ENCODE measurements around the gene PPAN. TPM values are rescaled to one million over a fixed set of nuclear protein-coding genes. Genes with fewer than 3 reads are reported as not detected.

PPAN gene
- total and polyA plus RNA-seq, 5 donors from 2014 or later = 14.1 to 62.2 (median 25.7) TPM

- H3K4me1 Mint-ChIP-seq = peaks cover 0 to 42% (median 11%) of the 10 kb centered on the region in 4 donors
- peaks cover 54% of the 10 kb centered on the region for H3K36me3 ChIP-seq (ENCODE audit: control insufficient read depth, insufficient read depth, low read length)
- H3K27me3 Mint-ChIP-seq = no peaks in the 10 kb centered on the region
- no peaks in the 10 kb centered on the region for H3K9me3 ChIP-seq (ENCODE audit: control insufficient read depth in 2 of 2, low read length in 2 of 2)
- H3K36me3 Mint-ChIP-seq = peaks cover 19% of the 10 kb centered on the region
- DNase-seq = peak; percentile 41 to 67 (median 62)
- H3K27ac ChIP-seq (ENCODE audit: insufficient read depth, low read length, poor library complexity, severe bottlenecking) = peak overlapping the region; percentile 58
- H3K4me3 ChIP-seq (ENCODE audit: low read depth, low read length) = peak overlapping the region; percentile 44
- peak; percentile 52 to 64 for ATAC-seq (ENCODE audit: low read depth in 2 of 2)
- H3K4me1 ChIP-seq (ENCODE audit: control insufficient read depth, insufficient read depth, low read length, poor library complexity, severe bottlenecking) = peaks cover 32% of the 10 kb centered on the region
- peak overlapping the region; percentile 67 to 89 (median 80) for H3K4me3 Mint-ChIP-seq
- no peaks in the 10 kb centered on the region for H3K9me3 Mint-ChIP-seq
- no peaks in the 10 kb centered on the region for H3K27me3 ChIP-seq (ENCODE audit: control insufficient read depth, insufficient read depth, low read length)
- peak overlapping the region in 2 of 3 donors; percentile 82 to 86 for H3K27ac Mint-ChIP-seq
Measured at GRCh38 chr19:10112895-10113591, 6.9 kb downstream of the PPAN start.

GRCh38 chr19:10113592-10113963 is 7.4 kb downstream of the PPAN start:
- Mint-ChIP-seq H3K4me3 (peak overlapping the region in 1 of 4 donors; percentile 89), H3K4me1 (peaks cover 0 to 41% (median 11%) of the 10 kb centered on the region in 4 donors), H3K36me3 (peaks cover 19% of the 10 kb centered on the region), H3K27me3 (no peaks in the 10 kb centered on the region), H3K9me3 (no peaks in the 10 kb centered on the region), H3K27ac (no peak overlapping the region)
- ATAC-seq (ENCODE audit: low read depth in 2 of 2) (no peak), DNase-seq (no peak)
- H3K4me1 ChIP-seq (ENCODE audit: control insufficient read depth, insufficient read depth, low read length, poor library complexity, severe bottlenecking) = peaks cover 33% of the 10 kb centered on the region
- peaks cover 54% of the 10 kb centered on the region for H3K36me3 ChIP-seq (ENCODE audit: control insufficient read depth, insufficient read depth, low read length)
- H3K9me3 ChIP-seq (ENCODE audit: control insufficient read depth in 2 of 2, low read length in 2 of 2) = no peaks in the 10 kb centered on the region
- H3K27me3 ChIP-seq (ENCODE audit: control insufficient read depth, insufficient read depth, low read length) = no peaks in the 10 kb centered on the region
- peak overlapping the region; percentile 58 for H3K27ac ChIP-seq (ENCODE audit: insufficient read depth, low read length, poor library complexity, severe bottlenecking)
- no peak overlapping the region for H3K4me3 ChIP-seq (ENCODE audit: low read depth, low read length)

GRCh38 chr19:10113964-10114650 is 7.9 kb downstream of the PPAN start:
- DNase-seq (no peak), ATAC-seq (ENCODE audit: low read depth in 2 of 2) (no peak)
- no peak overlapping the region for H3K4me3 ChIP-seq (ENCODE audit: low read depth, low read length)
- Mint-ChIP-seq H3K4me1 (peaks cover 0 to 46% (median 11%) of the 10 kb centered on the region in 4 donors), H3K27ac (peak overlapping the region in 1 of 3 donors; percentile 15), H3K27me3 (no peaks in the 10 kb centered on the region), H3K9me3 (no peaks in the 10 kb centered on the region), H3K36me3 (peaks cover 19% of the 10 kb centered on the region), H3K4me3 (no peak overlapping the region)
- H3K27ac ChIP-seq (ENCODE audit: insufficient read depth, low read length, poor library complexity, severe bottlenecking) = no peak overlapping the region
- H3K4me1 ChIP-seq (ENCODE audit: control insufficient read depth, insufficient read depth, low read length, poor library complexity, severe bottlenecking) = peaks cover 39% of the 10 kb centered on the region
- H3K27me3 ChIP-seq (ENCODE audit: control insufficient read depth, insufficient read depth, low read length) = no peaks in the 10 kb centered on the region
- peaks cover 52% of the 10 kb centered on the region for H3K36me3 ChIP-seq (ENCODE audit: control insufficient read depth, insufficient read depth, low read length)
- no peaks in the 10 kb centered on the region for H3K9me3 ChIP-seq (ENCODE audit: control insufficient read depth in 2 of 2, low read length in 2 of 2)

DNA sequence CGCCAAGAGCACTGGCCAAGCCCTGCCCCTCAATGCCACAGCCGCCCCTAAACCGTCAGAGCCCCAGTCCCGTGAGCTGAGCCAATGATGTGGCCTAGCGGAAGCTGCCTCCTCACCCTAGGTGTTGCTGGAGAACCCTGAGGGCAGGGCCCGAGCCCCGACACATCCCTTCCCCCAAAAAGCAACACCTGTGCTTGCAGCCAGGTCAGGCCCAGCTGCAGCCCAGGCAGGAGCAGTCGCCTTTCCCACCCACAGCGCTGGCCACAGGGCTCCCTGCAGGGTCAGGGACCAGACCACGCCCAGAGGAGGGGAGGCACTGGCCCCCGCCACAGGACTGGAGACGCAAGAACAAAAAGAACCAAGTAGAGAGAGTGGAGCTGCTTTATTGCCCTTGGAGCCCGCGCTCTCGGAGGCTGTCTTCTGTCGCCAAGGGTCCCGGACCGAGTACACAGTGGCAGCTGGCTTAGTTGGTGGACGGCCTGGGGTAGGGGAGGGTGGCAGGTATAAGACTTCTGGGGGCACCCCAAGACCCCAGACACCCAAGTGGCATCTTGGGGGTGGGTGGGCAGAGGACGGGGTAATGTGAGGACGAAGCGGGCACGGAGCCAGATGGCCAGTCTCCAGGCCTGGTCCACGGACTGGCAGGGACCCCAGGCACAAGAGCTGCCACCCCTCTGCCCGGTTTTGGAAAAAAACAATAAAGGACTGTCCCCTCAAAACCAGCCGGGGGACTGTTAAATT is 8.7 kb downstream of the PPAN start:
- Histone ChIP-seq H3K27ac (ENCODE audit: insufficient read depth, low read length, poor library complexity, severe bottlenecking) (no peak overlapping the region), H3K27me3 (ENCODE audit: control insufficient read depth, insufficient read depth, low read length) (no peaks in the 10 kb centered on the region), H3K9me3 (ENCODE audit: control insufficient read depth in 2 of 2, low read length in 2 of 2) (no peaks in the 10 kb centered on the region), H3K36me3 (ENCODE audit: control insufficient read depth, insufficient read depth, low read length) (peaks cover 45% of the 10 kb centered on the region), H3K4me3 (ENCODE audit: low read depth, low read length) (no peak overlapping the region), H3K4me1 (ENCODE audit: control insufficient read depth, insufficient read depth, low read length, poor library complexity, severe bottlenecking) (peaks cover 42% of the 10 kb centered on the region)
- H3K4me3 Mint-ChIP-seq = peak overlapping the region in 1 of 4 donors; percentile 47
- no peaks in the 10 kb centered on the region for H3K9me3 Mint-ChIP-seq
- ATAC-seq (ENCODE audit: low read depth in 2 of 2) (no peak), DNase-seq (no peak)
- peaks cover 12% of the 10 kb centered on the region for H3K36me3 Mint-ChIP-seq
- H3K27me3 Mint-ChIP-seq = no peaks in the 10 kb centered on the region
- H3K4me1 Mint-ChIP-seq = peaks cover 0 to 48% (median 14%) of the 10 kb centered on the region in 4 donors
- H3K27ac Mint-ChIP-seq = peak overlapping the region in 1 of 3 donors; percentile 15

DNA sequence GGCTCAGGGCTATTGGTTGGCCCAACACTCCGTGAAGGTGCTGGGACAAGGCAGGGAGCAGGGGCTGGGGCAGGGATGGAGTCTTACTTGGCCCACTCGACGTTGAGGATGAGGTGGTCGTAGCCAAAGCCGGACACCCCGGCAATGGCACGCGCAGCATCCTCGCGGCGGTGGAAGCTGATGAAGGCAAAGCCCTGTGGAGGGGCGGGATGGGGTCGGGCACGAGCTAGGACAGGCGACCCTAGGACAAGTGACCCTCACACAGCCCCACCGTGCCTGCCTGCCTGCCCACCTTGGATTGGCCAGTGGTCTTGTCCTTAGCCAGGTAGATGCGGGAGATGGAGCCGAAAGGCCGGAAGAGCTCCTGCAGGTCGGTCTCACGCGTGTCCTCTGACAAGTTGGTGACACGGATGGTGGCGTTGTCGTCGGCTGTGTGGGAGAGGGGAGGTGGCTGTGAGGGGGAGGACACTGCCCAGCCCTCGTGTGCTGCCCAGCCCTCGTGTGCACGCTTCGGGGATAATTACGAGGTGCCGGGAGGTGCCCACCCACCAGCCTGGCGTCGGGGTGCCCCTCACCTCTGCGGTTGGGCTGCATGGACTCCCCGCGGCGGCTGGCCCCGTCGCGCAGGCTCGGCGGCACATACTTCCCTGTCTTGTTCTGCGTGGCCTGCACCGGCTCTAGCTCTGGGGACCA is 9.4 kb downstream of the PPAN start:
- H3K4me3 Mint-ChIP-seq = peak overlapping the region in 1 of 4 donors; percentile 47
- Histone ChIP-seq H3K4me3 (ENCODE audit: low read depth, low read length) (no peak overlapping the region), H3K36me3 (ENCODE audit: control insufficient read depth, insufficient read depth, low read length) (peaks cover 39% of the 10 kb centered on the region), H3K27ac (ENCODE audit: insufficient read depth, low read length, poor library complexity, severe bottlenecking) (no peak overlapping the region), H3K4me1 (ENCODE audit: control insufficient read depth, insufficient read depth, low read length, poor library complexity, severe bottlenecking) (peaks cover 42% of the 10 kb centered on the region), H3K9me3 (ENCODE audit: control insufficient read depth in 2 of 2, low read length in 2 of 2) (no peaks in the 10 kb centered on the region), H3K27me3 (ENCODE audit: control insufficient read depth, insufficient read depth, low read length) (no peaks in the 10 kb centered on the region)
- H3K27ac Mint-ChIP-seq = no peak overlapping the region
- DNase-seq (no peak), ATAC-seq (ENCODE audit: low read depth in 2 of 2) (no peak)
- H3K27me3 Mint-ChIP-seq = no peaks in the 10 kb centered on the region
- peaks cover 0 to 50% (median 16%) of the 10 kb centered on the region in 4 donors for H3K4me1 Mint-ChIP-seq
- peaks cover 11% of the 10 kb centered on the region for H3K36me3 Mint-ChIP-seq
- no peaks in the 10 kb centered on the region for H3K9me3 Mint-ChIP-seq

DNA sequence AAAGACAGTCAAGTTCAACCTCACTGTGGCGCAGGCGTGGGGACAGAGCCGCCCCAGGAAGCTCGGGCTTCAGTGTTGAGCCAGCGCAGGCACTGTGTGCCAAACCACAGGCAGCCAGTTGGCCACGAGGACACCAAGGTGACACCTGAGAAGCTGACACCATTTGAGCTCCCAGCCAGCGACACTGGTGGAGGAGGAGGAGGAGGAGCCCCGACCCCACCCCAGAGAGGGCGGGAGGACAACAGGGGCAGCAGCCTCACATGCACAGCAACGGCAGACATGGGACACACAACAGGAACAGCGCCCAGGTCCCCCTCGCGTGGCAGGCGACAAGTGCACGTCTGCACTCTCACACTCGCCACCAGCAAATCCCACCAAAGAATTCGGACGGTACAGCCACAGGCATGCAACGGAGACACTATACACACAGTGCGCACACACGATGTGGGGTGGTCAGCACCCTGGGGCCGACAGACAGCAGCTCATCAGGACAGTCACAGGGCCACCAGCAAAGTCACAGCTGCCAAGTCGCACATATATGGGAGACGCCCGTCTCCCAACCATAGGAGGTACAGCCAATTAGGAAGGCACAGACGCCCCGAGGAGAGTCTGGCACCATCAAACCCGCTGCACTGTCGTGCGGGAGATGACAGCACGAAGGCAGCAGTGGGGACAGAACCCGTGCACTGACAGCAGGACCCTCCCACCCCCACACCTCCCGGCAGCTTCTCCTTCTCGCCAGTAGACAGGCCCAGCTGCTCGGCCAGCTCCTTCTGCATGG is 10.1 kb downstream of the PPAN start:
- DNase-seq = no peak
- H3K4me3 Mint-ChIP-seq = peak overlapping the region in 2 of 4 donors; percentile 46 to 47

More for the DNA sequence above, 10.1 kb downstream of the PPAN start:
- no peak for ATAC-seq (ENCODE audit: low read depth in 2 of 2)
- H3K36me3 ChIP-seq (ENCODE audit: control insufficient read depth, insufficient read depth, low read length) = peaks cover 33% of the 10 kb centered on the region
- no peak overlapping the region for H3K27ac ChIP-seq (ENCODE audit: insufficient read depth, low read length, poor library complexity, severe bottlenecking)
- H3K27ac Mint-ChIP-seq = peak overlapping the region in 1 of 3 donors; percentile 48
- H3K4me1 ChIP-seq (ENCODE audit: control insufficient read depth, insufficient read depth, low read length, poor library complexity, severe bottlenecking) = peaks cover 38% of the 10 kb centered on the region
- H3K9me3 ChIP-seq (ENCODE audit: control insufficient read depth in 2 of 2, low read length in 2 of 2) = no peaks in the 10 kb centered on the region
- H3K9me3 Mint-ChIP-seq = no peaks in the 10 kb centered on the region
- no peaks in the 10 kb centered on the region for H3K27me3 Mint-ChIP-seq
- no peaks in the 10 kb centered on the region for H3K27me3 ChIP-seq (ENCODE audit: control insufficient read depth, insufficient read depth, low read length)
- H3K4me1 Mint-ChIP-seq = peaks cover 0 to 49% (median 15%) of the 10 kb centered on the region in 4 donors
- H3K36me3 Mint-ChIP-seq = peaks cover 8% of the 10 kb centered on the region
- no peak overlapping the region for H3K4me3 ChIP-seq (ENCODE audit: low read depth, low read length)
